Left renal cortex interstitium (tissue), 4 donors: ENCODE results near the gene ALDH1A1. TPM values are rescaled to one million over a fixed set of nuclear protein-coding genes. Genes with fewer than 3 reads are reported as not detected.

Source experiments
- DNase-seq, 4 donors: peaks; one replicate each; pipeline ENCODE4 v3.0.0-alpha.2; 2013; ENCODE audit warnings: low read depth in 4 of 4, low spot score in 2 of 4, missing footprints in 1 of 4
- polyA plus RNA-seq, 4 donors: library from polyadenylated mRNA; unstranded; fragments of 120-200 nt; gene quantifications; one replicate each; pipeline ENCODE4 v1.2.1, GENCODE V29; 2013; ENCODE audit not compliant: insufficient read length in 4 of 4

Gene ALDH1A1
- 100 to 1,000 TPM; 232 to 326 (median 265) TPM for polyA plus RNA-seq

DNA sequence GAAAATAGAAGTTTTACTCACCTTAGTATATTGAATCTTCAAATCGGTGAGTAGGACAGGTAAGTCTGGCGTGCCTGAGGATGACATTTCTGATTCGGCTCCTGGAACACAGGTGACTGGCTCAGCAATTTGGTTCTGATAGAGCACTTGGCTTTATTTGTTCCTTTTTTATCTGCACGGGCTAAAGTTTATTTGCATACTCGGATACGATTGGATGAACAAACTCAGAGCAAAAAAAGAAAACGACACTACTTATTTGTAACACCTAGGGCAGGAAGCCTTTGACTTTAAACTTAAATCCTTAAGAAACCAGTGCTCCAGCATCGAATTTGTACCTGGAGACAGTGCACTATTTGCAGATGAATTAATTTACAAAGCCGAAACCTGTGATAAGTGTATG, at the start of gene ALDH1A1:
Gene ALDH1A1 (minus strand): TSS at position 140 of the 400 bp plus-strand sequence. CDS start 53 bp downstream, at position 87.
- DNase-seq, result no peak

- no peak for DNase-seq
These were observed 49.0 kb upstream of the ALDH1A1 start for GRCh38 chr9:73001860-73002259.

- DNase-seq, result no peak
These were observed 45.5 kb upstream of the ALDH1A1 start for GRCh38 chr9:72998363-72998762.

GRCh38 chr9:72997387-72997995, 44.6 kb upstream of the ALDH1A1 start:
- DNase-seq, result no peak

- no peak for DNase-seq
These were observed 43.9 kb upstream of the ALDH1A1 start for GRCh38 chr9:72996684-72997314.

DNA sequence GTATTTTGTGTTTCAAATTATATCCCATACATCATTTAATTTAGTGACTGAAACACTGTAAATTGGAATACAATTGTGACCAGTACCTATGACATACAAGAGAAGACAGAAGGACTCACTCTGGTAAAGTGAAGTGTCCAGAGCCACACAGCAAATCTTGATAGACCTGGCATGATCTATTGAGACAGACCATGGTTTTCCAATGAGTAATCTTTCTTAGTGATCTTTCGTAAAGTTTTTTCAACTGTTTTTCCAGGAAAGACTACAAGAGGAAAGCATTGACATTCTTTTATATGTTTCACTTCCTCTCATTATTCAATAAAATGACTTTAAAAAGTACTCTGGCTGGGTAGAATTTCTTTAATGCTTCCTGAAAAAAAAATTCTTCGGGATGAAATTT, 43.3 kb upstream of the ALDH1A1 start:
- no peak for DNase-seq

DNA sequence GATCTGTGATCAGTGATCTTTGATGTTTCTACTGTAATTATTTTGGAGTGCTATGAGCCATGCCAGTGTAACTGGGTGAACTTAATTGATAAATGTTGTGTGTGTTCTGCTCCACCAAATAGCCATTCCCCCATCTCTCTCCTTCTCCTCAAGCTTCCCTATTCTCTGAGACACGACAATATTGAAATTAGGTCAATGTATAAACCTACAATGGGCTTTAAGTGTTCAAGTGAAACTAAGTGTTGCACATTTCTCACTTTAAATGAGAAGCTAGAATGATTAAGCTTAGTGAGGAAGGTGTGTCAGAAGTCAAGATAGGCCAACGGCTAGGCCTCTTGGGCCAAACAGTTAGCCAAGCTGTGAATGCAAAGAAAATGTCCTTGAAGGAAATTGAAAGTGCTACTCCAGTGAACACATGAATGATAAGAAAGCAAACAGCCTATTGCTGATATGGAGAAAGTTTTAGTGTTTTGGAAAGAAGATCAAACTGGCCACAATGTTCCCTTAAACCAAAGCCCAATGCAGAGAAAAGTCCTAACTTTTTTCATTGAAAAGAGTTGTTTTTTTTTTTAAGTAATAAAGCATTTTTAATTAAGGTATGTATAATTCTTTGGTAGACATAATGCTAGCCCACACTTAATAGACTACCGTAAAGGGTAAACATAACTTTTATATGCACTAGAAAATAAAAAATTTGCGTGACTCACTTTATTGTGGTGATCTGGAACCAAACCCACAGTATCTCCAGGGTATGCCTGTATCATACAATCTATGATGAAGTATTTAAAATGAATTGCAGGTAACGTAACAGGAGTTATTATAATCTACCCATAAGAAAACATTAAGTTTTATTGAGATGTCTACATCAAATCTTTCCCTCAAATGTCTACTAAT, 42.5 kb upstream of the ALDH1A1 start:
- no peak for DNase-seq

GRCh38 chr9:72991772-72992171, 38.9 kb upstream of the ALDH1A1 start:
- DNase-seq, result no peak

DNA sequence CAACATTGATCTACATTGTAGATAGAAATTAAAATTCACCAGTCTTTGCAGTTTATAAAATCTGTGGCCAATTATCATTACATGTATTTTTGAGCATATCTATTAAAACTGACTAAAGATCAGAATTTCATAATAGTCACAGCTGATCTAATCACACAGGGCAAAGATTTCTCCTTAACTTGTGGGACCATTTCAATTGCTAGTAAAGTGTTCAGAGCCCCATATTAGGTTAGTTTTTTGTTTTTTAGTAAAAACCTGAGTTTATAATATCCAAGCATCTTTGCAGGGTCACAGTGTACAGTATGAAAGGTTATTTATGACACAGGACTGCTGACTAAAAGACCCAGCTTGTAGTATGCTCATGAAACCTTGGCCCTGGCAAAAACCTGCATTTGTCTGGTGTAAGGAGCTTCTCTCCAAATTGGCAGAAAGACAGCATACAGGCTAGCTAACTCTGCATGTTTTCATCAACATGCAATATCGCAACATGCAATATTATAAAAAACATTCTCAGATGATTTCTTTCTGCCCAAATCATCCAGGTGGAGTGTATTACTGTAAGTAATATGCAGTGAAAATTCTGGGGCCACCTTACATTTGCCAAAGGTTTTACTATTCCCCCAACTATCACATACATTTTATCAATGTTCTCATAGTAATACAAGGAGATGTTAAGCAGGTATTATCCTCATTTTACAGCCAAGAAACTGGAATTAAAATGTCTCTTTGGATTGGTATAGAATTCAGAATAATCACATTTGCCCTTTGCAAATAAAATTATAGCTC, 37.7 kb upstream of the ALDH1A1 start:
- no peak for DNase-seq

- no peak for DNase-seq
These were observed 33.8 kb upstream of the ALDH1A1 start for GRCh38 chr9:72986522-72987116.

- DNase-seq, result no peak
These were observed 32.9 kb upstream of the ALDH1A1 start for GRCh38 chr9:72985746-72986145.

DNA sequence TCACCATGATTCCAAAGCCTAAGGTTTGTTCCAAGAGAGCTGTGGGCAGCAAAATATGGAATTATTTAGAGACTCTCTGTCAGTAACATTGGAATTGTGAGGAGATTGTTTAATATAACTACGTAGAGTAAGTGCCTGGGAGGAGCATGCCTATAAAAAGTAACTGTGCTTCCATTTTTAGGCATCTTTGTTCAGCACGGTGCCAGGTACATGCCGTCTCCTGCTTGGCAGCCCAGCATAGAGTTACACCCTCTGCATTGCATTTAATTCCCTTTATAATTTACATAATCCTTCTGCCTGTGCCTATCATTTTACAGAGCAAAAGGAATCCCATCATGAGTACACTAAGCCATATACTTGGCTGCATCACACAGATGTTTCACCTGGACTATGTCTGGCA, 32.1 kb upstream of the ALDH1A1 start:
- DNase-seq, result no peak

DNA sequence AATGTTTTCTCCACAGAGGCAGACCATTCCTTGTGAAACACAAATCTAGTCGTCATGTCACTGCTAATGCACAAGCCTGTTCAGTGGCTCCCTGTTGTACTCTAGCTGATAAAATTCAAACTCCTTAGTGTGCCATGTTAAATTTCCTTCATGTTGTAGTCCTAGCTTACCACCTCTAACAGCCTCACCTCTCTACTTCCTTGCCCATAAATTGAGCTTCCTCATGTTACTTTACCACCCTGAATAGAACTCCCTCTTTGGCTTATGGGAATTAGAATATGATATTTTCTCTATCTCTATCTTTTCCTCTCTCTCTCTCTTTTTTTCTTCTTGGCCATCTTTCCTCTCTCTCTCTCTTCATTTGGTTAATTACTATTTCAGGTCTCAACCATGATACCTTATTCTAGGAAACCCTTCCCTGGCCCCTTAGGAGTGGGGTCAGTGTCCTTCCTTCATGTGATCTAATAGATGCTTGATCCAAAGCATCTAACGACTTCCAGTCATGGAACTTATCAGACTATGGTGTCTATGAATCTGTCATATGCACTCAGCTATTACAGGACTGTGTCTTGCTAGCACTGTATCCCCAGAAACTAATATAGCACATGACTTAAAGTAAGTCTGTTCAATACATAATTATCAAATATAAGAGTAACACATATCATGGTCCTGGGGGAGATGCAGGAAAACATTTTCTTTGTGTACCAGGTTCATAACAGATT, 31.5 kb upstream of the ALDH1A1 start:
- DNase-seq, result no peak

DNA sequence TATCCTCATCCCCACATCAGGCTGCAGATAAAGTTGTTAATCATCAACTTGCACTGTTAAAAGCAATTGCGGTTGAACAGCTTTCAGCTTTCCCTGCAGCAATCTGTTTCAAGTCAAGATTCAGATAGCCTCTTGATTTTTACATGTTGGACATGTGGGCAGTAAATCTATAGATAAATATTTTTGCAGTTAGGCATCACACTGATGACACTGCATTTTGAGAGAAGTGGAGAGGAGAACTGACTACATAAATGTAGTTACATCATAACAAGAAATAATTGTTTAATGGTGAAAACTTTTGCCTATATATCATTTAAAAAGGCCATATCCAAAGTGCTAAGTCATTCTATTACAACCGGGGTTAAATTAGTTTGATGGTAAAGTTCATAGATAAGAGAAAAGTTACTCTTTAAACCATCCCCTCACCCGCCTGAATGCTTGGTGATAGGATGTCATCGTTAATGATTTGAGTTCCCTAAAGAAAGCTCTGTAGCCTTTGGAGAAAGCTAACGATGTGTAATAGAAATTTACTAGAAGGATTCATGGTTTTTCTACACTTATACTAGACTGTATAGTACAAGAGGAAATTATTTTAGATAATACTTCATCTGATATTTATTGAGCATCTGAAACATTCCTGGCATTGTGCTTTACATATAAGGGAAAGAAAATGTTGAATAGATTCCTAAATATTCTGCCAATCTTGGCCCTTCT, 30.8 kb upstream of the ALDH1A1 start:
- peak in 1 of 4 donors; percentile 3 for DNase-seq

GRCh38 chr9:72983056-72983455, 30.2 kb upstream of the ALDH1A1 start:
- DNase-seq, result no peak

DNA sequence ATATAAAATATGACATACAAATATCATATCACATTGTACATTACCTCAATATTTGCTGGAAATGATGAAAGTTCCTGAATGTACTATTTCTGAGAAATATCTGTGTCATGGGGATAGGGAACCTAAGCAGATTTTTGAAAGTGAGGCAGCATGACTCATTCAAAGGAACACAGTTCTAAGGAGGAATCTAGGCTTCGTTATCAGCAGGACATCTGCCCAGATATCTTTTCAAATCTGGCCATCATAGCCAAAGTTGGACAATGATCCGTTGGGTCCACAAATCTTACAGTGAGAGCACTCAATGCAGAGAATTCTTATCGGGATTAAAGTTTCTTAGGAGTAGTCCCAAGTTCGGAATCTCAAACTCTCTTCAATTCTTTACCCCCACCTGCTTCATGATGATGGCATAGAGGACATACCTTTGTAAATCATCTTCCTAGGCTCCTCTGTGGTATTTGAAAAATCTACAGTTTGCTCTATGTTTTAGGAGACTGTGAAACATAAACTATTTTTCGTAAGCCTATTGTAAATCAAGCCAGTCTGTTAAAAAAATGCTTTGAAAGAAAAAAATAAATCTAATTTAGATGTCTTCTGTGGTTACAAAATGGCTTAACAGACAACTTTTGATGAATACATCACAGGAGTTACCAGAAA, 29.4 kb upstream of the ALDH1A1 start:
- no peak for DNase-seq

GRCh38 chr9:72981433-72981832, 28.6 kb upstream of the ALDH1A1 start:
- no peak for DNase-seq

DNA sequence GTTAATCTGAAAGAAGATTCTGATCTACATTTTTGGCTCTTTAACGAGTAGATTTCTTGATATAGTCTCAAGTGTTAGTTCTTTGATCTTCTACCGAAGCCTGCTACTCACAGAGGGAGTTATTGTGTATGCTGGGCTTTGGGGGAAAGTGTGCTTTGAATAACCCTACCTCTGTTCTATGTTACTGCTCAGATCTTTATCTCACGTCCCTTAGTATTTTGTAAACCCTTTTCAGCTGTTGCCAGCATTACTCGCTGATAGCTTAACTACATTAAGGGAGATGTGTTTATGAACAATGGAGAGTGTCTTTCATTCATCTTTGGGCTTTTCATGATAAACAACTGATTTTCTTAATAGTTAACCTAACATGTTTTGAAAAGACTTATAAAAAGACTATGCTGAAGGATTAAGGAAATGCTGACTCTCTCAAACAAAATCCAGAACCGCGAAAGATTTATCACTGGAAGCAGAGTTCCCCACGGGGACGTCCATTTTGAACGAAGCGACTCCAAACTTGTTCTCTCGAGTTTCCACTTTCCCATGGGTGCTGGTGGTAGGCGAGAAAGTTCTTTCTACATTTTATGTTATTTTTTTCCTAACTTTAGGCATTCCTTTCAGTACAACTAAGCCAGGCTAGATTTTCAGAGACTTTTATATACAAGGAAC, 27.9 kb upstream of the ALDH1A1 start:
- DNase-seq, result peak in 1 of 4 donors; percentile 6
